K562 (cell line): Measurements from ENCODE around the gene PNP. TPM values are rescaled to one million over a fixed set of nuclear protein-coding genes. Genes with fewer than 3 reads are reported as not detected.

Experiments
- CBX8 ChIP-seq: fragments of 200-600 bp; sonication (generic); IDR thresholded peaks from 2 replicates; pipeline ENCODE4 v1.6.1; 2012; ENCODE audit warnings: borderline replicate concordance, mixed run types, low read depth, mild to moderate bottlenecking, moderate library complexity, mixed read lengths, low read length, control low read depth, inconsistent platforms; ENCODE audit not compliant: poor library complexity, severe bottlenecking; ENCODE audit errors: extremely low read depth
- CHD7 ChIP-seq: fragments of 200-600 bp; sonication (generic); IDR thresholded peaks from one replicate; pipeline ENCODE4 v1.6.1; 2012; ENCODE audit warnings: mild to moderate bottlenecking, low read depth, low read length, inconsistent platforms
- DPF2 ChIP-seq: fragments of 450-650 bp; IDR thresholded peaks from 2 replicates; pipeline ENCODE4 v1.6.1; 2016
- ELF1 ChIP-seq: fragments of 200-800 bp; sonication (Bioruptor generic); IDR thresholded peaks from 2 replicates; pipeline ENCODE4 v1.6.1; 2016; ENCODE audit warnings: missing genetic modification characterization, missing compliant biosample characterization
- GABPA ChIP-seq: fragments of 200-800 bp; sonication (Bioruptor generic); conservative IDR thresholded peaks from 2 replicates; pipeline ENCODE4 v1.6.1; 2016; ENCODE audit warnings: low read depth, missing genetic modification characterization, missing compliant biosample characterization
- JUN ChIP-seq, 2 experiments: sonication (generic) in 1 of 2; formaldehyde crosslinking in 1 of 2; IDR thresholded peaks; 2 replicates each; pipeline versions ENCODE4 v1.6.1 to v1.8.0; 2012 to 2022; ENCODE audit warnings: borderline replicate concordance in 2 of 2, mild to moderate bottlenecking in 2 of 2, improper control_type of control experiment in 1 of 2, low read depth in 1 of 2, low read length in 1 of 2, missing genetic modification reagents in 1 of 2
- JUND ChIP-seq, 2 experiments: IDR thresholded peaks; 2 replicates in 1 of 2; 3 replicates in 1 of 2; pipeline ENCODE4 v1.6.1; 2011; ENCODE audit warnings: borderline replicate concordance in 2 of 2, low read depth in 2 of 2, low read length in 2 of 2, improper control_type of control experiment in 1 of 2, missing biosample characterization in 1 of 2, missing genetic modification characterization in 1 of 2, missing genetic modification reagents in 1 of 2
- POLR2AphosphoS5 ChIP-seq: IDR thresholded peaks from 2 replicates; pipeline ENCODE4 v1.6.1; 2011; ENCODE audit warnings: mild to moderate bottlenecking, low read depth, low read length, moderate library complexity; ENCODE audit not compliant: control insufficient read depth, insufficient read depth
- SMARCA4 ChIP-seq: fragments of 450-650 bp; IDR thresholded peaks from 2 replicates; pipeline ENCODE4 v1.6.1; 2016
- ZNF592 ChIP-seq: fragments of 450-650 bp; IDR thresholded peaks from 2 replicates; pipeline ENCODE4 v1.6.1; 2017; ENCODE audit warnings: antibody characterized with exemption, mild to moderate bottlenecking
- polyA plus RNA-seq, 8 experiments: library from polyadenylated mRNA; depleted of rRNA in 4 of 8; stranded (reverse) in 5 of 8; unstranded in 3 of 8; fragments of >200 nt; fragmentation: Nextera tagmentation in 2 of 8; fragmentation: Illumina TruSeq in 1 of 8; extraction: Ambion mirVana in 2 of 8; extraction: Trizol in 1 of 8; gene quantifications; 2 replicates each; pipeline versions ENCODE4 v1.2.1 to v1.2.3, GENCODE V29; 2011 to 2014; ENCODE audit warnings: inconsistent platforms in 1 of 8, missing spikeins in 1 of 8
- total RNA-seq, 7 experiments: library from RNA; depleted of rRNA in 6 of 7; stranded (reverse); fragments of >200 nt in 6 of 7; fragmentation: Illumina TruSeq in 2 of 7; extraction: Trizol in 2 of 7; gene quantifications; 2 replicates each; pipeline versions ENCODE4 v1.2.1 to v1.2.3, GENCODE V29; 2011 to 2021; ENCODE audit warnings: low replicate concordance in 1 of 7

PNP gene
- total and polyA plus RNA-seq, 9 of the 15 experiments (the other 6 are each of a cell fraction or from before 2014, with no cell fraction given) = 92.5 to 288 (median 137) TPM

- 0 out of 2 replicates have a peak, but pooled peaks have one; percentile 25 for TF ChIP-seq ZNF592
- TF ChIP-seq DPF2 = peak; percentile 91
- no peak for TF ChIP-seq JUN (IDR thresholded peaks at IDR 0.05; ENCODE audit: borderline replicate concordance, low read depth, low read length)
- no peak for TF ChIP-seq JUN (CRISPR knock-in tag; IDR thresholded peaks at IDR 0.05; ENCODE audit: borderline replicate concordance)
- TF ChIP-seq CHD7 = no peak
- TF ChIP-seq CBX8 = no peak
- peak; percentile 92 for TF ChIP-seq SMARCA4
- TF ChIP-seq JUND (IDR thresholded peaks at IDR 0.05; ENCODE audit: borderline replicate concordance, low read depth, low read length) = peak; percentile 65; the same call in 1 of the 2 replicates
- TF ChIP-seq JUND (tag; IDR thresholded peaks at IDR 0.05; ENCODE audit: borderline replicate concordance, low read depth, low read length) = peak; percentile 46; the same call in 1 of the 3 replicates
- no peak for TF ChIP-seq GABPA
- TF ChIP-seq ELF1 (tag) = no peak
- 0 out of 2 replicates have a peak, but pooled peaks have one; percentile 22 for TF ChIP-seq POLR2AphosphoS5
Observed at GRCh38 chr14:20482382-20482781, 13.2 kb downstream of the PNP start (continued).
